Activated naive CD4-positive, alpha-beta T cell treated with Interleukin-2 at 50 U/mL for 16 hours (primary cell): ENCODE data around the gene PDCD10.
A peak's percentile ranks its signal among the peaks of the same experiment; 100 is the strongest.

Experiments used
- DNase-seq: peaks from one replicate; pipeline ENCODE4 v3.0.0-alpha.2; 2020

Gene PDCD10

GRCh38 chr3:167733961-167734497, 663 bp downstream of the PDCD10 start:
- no peak for DNase-seq

- no peak for DNase-seq
Observed at GRCh38 chr3:167732313-167733065, 2.2 kb downstream of the PDCD10 start.

- DNase-seq: no peak
Observed at GRCh38 chr3:167731393-167731792, 3.3 kb downstream of the PDCD10 start.

- DNase-seq: no peak
Observed at GRCh38 chr3:167729591-167729990, 5.1 kb downstream of the PDCD10 start.

GRCh38 chr3:167728632-167729323, 5.9 kb downstream of the PDCD10 start:
- no peak for DNase-seq

- DNase-seq: no peak
Observed at GRCh38 chr3:167728176-167728575, 6.5 kb downstream of the PDCD10 start.

GRCh38 chr3:167723872-167724271, 10.8 kb downstream of the PDCD10 start:
- no peak for DNase-seq

GRCh38 chr3:167723025-167723512, 11.6 kb downstream of the PDCD10 start:
- DNase-seq: no peak

- DNase-seq: no peak
Observed at GRCh38 chr3:167718582-167718981, 16.1 kb downstream of the PDCD10 start.

GRCh38 chr3:167716920-167717319, 17.8 kb downstream of the PDCD10 start:
- no peak for DNase-seq

GRCh38 chr3:167714871-167715270, 19.8 kb downstream of the PDCD10 start:
- DNase-seq: no peak

GRCh38 chr3:167712445-167712844, 22.2 kb downstream of the PDCD10 start:
- DNase-seq: no peak

GRCh38 chr3:167711439-167711838, 23.3 kb downstream of the PDCD10 start:
- DNase-seq: no peak

- DNase-seq: no peak
Observed at GRCh38 chr3:167710552-167710951, 24.1 kb downstream of the PDCD10 start.

- no peak for DNase-seq
Observed at GRCh38 chr3:167709690-167710089, 25.0 kb downstream of the PDCD10 start.

- DNase-seq: no peak
Observed at GRCh38 chr3:167705840-167706239, 28.9 kb downstream of the PDCD10 start.

GRCh38 chr3:167700926-167701325, 33.8 kb downstream of the PDCD10 start:
- DNase-seq: no peak

GRCh38 chr3:167700046-167700445, 34.6 kb downstream of the PDCD10 start:
- no peak for DNase-seq

- no peak for DNase-seq
Observed at GRCh38 chr3:167694121-167694520, 40.6 kb downstream of the PDCD10 start.

GRCh38 chr3:167691366-167691765, 43.3 kb downstream of the PDCD10 start:
- peak; percentile 29 for DNase-seq

- peak; percentile 3 for DNase-seq
Observed at GRCh38 chr3:167684388-167684993, 50.2 kb downstream of the PDCD10 start.

GRCh38 chr3:167679526-167679925, 55.2 kb downstream of the PDCD10 start:
- no peak for DNase-seq

GRCh38 chr3:167675848-167676247, 58.8 kb downstream of the PDCD10 start:
- DNase-seq: no peak

- no peak for DNase-seq
Observed at GRCh38 chr3:167673221-167673620, 61.5 kb downstream of the PDCD10 start.
